ENCODE measurements around the gene DKKL1.

Gene DKKL1

GRCh38 chr19:49338023-49338677 lies 25.5 kb upstream of the DKKL1 start:
- no peak overlapping the region for H2AFZ ChIP-seq (ENCODE audit: low read depth, low read length)
- no peaks in the 10 kb centered on the region for H3K36me3 ChIP-seq (ENCODE audit: insufficient read depth, low read length)
- H4K20me1 ChIP-seq (ENCODE audit: insufficient read depth, low read length), result no peaks in the 10 kb centered on the region
- ATAC-seq (ENCODE audit: insufficient read depth, low read depth) (no peak), DNase-seq (no peak)
- H3K9me3 ChIP-seq (ENCODE audit: insufficient read depth, low read length, severe bottlenecking), result no peaks in the 10 kb centered on the region
- H3K9ac ChIP-seq (ENCODE audit: low read depth, low read length), result no peak overlapping the region
- no peak overlapping the region for H3K4me2 ChIP-seq (ENCODE audit: insufficient read depth, low read length)
- peaks cover 8% of the 10 kb centered on the region for H3K4me1 ChIP-seq (ENCODE audit: insufficient read depth, low read length)
- H3K27ac ChIP-seq (ENCODE audit: low read length), result no peak overlapping the region
- no peak for TF ChIP-seq CTCF (IDR thresholded peaks at IDR 0.05; ENCODE audit: borderline replicate concordance, extremely low read depth, low read length, poor library complexity, severe bottlenecking)
- no peaks in the 10 kb centered on the region for H3K79me2 ChIP-seq (ENCODE audit: insufficient read depth, low read length)
- H3K4me3 ChIP-seq (ENCODE audit: low read depth in 1 of 2, low read length in 2 of 2), result no peak overlapping the region
- H3K27me3 ChIP-seq (ENCODE audit: insufficient read depth, low read length, poor library complexity), result no peaks in the 10 kb centered on the region

- Histone ChIP-seq H3K4me3 (ENCODE audit: low read depth in 1 of 2, low read length in 2 of 2) (no peak overlapping the region), H3K4me1 (ENCODE audit: insufficient read depth, low read length) (peaks cover 2% of the 10 kb centered on the region)
Measured at GRCh38 chr19:49338691-49339300, 24.9 kb upstream of the DKKL1 start.

GRCh38 chr19:49339301-49340068 lies 24.2 kb upstream of the DKKL1 start:
- Histone ChIP-seq H3K4me3 (ENCODE audit: low read depth in 1 of 2, low read length in 2 of 2) (no peak overlapping the region), H3K27ac (ENCODE audit: low read length) (no peak overlapping the region), H3K27me3 (ENCODE audit: insufficient read depth, low read length, poor library complexity) (no peaks in the 10 kb centered on the region), H3K4me2 (ENCODE audit: insufficient read depth, low read length) (no peak overlapping the region), H4K20me1 (ENCODE audit: insufficient read depth, low read length) (no peaks in the 10 kb centered on the region), H3K4me1 (ENCODE audit: insufficient read depth, low read length) (no peaks in the 10 kb centered on the region), H3K9ac (ENCODE audit: low read depth, low read length) (no peak overlapping the region), H2AFZ (ENCODE audit: low read depth, low read length) (no peak overlapping the region), H3K79me2 (ENCODE audit: insufficient read depth, low read length) (no peaks in the 10 kb centered on the region), H3K36me3 (ENCODE audit: insufficient read depth, low read length) (no peaks in the 10 kb centered on the region), H3K9me3 (ENCODE audit: insufficient read depth, low read length, severe bottlenecking) (no peaks in the 10 kb centered on the region)
- no peak for ATAC-seq (ENCODE audit: insufficient read depth, low read depth)
- no peak for TF ChIP-seq EZH2 (IDR thresholded peaks at IDR 0.05; ENCODE audit: borderline replicate concordance, low read depth, low read length, severe bottlenecking)
- no peak for TF ChIP-seq CTCF (IDR thresholded peaks at IDR 0.05; ENCODE audit: borderline replicate concordance, extremely low read depth, low read length, poor library complexity, severe bottlenecking)
- no peak for DNase-seq

More at GRCh38 chr19:49338691-49339300, 24.9 kb upstream of the DKKL1 start:
- Histone ChIP-seq H3K27ac (ENCODE audit: low read length) (no peak overlapping the region), H3K4me2 (ENCODE audit: insufficient read depth, low read length) (no peak overlapping the region), H3K9me3 (ENCODE audit: insufficient read depth, low read length, severe bottlenecking) (no peaks in the 10 kb centered on the region), H3K36me3 (ENCODE audit: insufficient read depth, low read length) (no peaks in the 10 kb centered on the region), H3K27me3 (ENCODE audit: insufficient read depth, low read length, poor library complexity) (no peaks in the 10 kb centered on the region), H2AFZ (ENCODE audit: low read depth, low read length) (no peak overlapping the region), H3K9ac (ENCODE audit: low read depth, low read length) (no peak overlapping the region), H4K20me1 (ENCODE audit: insufficient read depth, low read length) (no peaks in the 10 kb centered on the region), H3K79me2 (ENCODE audit: insufficient read depth, low read length) (no peaks in the 10 kb centered on the region)
- DNase-seq (no peak), ATAC-seq (ENCODE audit: insufficient read depth, low read depth) (no peak)
- TF ChIP-seq CTCF (IDR thresholded peaks at IDR 0.05; ENCODE audit: borderline replicate concordance, extremely low read depth, low read length, poor library complexity, severe bottlenecking) (no peak), EZH2 (IDR thresholded peaks at IDR 0.05; ENCODE audit: borderline replicate concordance, low read depth, low read length, severe bottlenecking) (no peak)

Measured in DND-41 (cell line).